Lower leg skin (tissue), 3 donors: ENCODE results near the gene GASK1A.

Experiments used
- CTCF ChIP-seq, 3 donors: fragments of 450-650 bp; IDR thresholded peaks; one replicate each; pipeline ENCODE4 v1.5.1; 2016; ENCODE audit warnings: antibody characterized with exemption in 3 of 3, mild to moderate bottlenecking in 3 of 3, moderate library complexity in 2 of 3
- POLR2A ChIP-seq, 2 donors: fragments of 450-650 bp; IDR thresholded peaks; one replicate each; pipeline ENCODE4 v1.6.1; 2016 to 2017; ENCODE audit warnings: antibody characterized with exemption in 2 of 2, mild to moderate bottlenecking in 1 of 2, moderate library complexity in 1 of 2

- TF ChIP-seq CTCF (IDR thresholded peaks at IDR 0.05) (no peak), POLR2A (IDR thresholded peaks at IDR 0.05) (no peak)
Observed at GRCh38 chr3:43073116-43073835, 94.2 kb downstream of the GASK1A start.
